Activated naive CD4-positive, alpha-beta T cell (primary cell): ENCODE results near the gene STXBP5L.
"Not testable (repeated sequence)": the region's sequence is repeated elsewhere in the genome, so short reads cannot be mapped to it uniquely, and the experiment has no call there.

ENCODE experiments used
- DNase-seq, 4 experiments: peaks; one replicate each; lab custom pipeline; 2025; lab: John Stamatoyannopoulos, UW

Gene STXBP5L

DNA sequence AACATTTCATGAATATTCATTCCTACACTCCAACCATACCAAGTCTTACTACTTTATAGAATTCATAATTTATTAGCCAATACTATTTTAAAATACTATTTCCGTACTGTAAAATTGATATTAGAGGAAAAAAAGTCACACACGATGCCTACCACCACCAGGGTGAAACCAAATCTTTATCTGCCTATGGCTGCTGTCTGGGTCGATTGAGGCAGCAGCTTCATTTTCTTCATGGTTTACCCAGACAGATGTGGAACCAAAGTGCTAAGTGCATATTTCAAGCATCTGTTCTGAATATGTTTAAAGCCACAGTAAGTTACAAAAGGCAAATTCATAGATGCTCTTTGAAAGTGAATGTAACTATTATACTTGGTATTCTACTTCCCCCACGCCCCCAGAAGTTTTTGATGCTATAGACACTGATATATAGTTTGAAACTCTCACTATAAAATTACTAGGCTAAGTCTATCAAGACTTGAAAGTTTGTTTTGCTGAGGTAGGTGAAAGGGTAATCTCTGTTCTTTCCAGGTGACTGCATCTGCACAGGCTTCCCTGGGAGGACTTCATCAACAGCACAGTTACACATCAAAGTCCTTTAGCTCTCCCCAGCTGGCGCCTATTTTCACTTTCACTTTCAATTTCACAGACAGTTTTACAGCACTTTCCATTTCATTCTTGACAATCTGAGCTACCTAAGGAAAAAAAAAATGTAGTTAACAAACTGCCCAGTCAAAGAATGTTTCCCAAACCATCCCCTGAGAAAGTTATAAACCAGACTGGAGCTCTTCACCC is 523.9 kb downstream of the STXBP5L start:
- DNase-seq = no peak

DNA sequence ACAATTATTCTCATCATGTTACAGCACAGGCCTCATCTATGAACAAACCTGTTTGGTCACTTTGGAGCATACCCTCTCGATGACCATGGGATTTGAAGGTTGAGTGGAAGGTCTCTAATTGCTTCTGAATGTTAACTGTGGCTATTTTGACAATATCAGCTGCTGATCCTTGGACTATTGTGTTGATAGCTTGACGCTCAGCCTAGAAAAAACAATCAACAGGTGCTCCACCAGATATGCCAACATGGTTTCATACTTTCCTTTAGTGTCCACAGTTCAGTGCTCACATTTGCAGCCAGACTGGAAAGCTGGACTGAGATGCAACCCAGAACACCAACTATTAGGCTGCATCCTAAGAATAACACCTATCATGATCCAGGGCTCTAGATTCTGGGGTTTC is 528.1 kb downstream of the STXBP5L start:
- DNase-seq = no peak

DNA sequence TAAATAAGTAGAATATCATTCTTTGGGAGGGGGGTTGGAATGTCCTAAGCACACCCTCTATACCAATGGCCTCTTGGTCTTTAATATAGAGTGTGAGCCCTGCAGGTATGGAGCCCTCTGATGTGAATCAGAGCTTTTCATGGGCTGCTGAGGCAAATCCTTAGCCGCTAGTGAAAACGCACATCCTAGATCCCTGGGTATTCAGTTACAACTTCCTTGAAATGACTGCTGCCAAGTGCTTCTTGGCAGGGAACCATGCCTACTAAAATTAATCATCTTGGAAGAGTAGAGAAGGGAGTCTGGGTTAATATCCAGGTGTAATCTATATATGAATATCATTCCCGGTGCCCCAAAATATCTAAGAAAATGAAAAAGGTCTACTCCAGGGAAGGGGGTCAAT is 528.6 kb downstream of the STXBP5L start:
- no peak for DNase-seq

DNA sequence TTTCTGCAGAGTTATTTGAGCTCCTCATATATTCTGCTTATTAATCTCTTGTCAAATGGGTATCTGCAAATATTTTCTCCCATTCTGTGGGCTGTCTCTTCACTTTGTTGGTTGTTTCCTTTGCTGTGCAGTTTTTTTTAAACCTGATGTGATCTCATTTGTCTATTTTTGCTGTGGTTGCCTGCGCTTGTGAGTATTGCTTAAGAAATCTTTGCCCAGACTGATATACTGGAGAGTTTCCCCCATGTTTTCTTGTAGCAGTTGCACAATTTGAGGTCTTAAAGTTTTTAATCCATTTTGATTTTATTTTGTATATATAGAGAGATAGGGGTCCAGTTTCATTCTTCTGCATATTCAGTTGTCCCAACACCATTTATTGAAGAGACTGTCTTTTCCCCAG is 535.5 kb downstream of the STXBP5L start:
- no peak for DNase-seq

DNA sequence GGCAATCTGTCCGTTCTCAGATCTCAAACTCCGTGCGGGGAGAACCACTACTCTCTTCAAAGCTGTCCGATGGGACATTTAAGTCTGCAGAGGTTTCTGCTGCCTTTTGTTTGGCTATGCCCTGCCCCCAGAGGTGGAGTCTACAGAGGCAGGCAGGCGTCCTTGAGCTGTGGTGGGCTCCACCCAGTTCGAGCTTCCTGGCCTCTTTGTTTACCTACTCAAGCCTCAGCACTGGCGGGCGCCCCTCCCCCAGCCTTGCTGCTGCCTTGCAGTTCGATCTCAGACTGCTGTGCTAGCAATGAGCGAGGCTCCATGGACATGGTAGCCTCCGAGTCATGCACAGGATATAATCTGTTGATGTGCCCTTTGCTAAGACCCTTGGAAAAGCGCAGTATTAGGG is 543.7 kb downstream of the STXBP5L start:
- DNase-seq = not testable (repeated sequence)

DNA sequence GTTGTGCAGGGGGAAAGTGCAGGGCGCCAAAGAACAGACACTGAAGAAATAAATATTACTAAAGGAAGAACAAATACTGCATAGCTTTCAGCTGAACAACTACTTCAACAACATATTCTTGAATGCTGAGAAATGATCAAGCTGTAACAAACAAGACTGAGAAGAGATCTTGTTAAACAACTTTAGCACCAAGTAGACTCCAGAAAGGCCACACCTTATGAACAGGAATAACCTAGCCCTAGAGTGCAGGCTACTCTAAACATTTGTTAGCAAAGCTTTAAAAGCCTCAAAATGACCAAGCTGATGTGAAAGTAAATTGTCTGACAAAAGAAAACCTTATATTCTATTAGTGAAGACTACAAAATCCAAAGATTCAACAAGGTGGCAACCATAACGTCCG is 554.6 kb downstream of the STXBP5L start:
- DNase-seq = no peak

DNA sequence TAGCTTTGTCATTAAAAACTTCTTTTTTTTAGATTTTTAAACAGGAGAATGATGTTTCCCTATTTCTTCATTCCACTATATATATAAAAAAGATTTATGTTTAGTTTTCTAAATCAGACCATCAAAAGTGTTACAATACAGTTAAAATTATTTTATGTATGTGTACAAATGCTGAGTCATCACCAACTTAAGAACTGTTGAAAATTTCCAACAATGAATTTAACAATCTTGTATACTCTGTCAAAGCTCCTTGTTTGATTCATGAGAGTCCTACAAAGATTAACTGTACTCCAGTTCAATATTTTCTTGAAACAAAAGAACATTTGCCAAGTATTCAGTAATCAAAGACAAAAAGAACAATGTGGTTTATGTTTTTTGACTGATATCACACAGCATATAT is 555.7 kb downstream of the STXBP5L start:
- DNase-seq = no peak

DNA sequence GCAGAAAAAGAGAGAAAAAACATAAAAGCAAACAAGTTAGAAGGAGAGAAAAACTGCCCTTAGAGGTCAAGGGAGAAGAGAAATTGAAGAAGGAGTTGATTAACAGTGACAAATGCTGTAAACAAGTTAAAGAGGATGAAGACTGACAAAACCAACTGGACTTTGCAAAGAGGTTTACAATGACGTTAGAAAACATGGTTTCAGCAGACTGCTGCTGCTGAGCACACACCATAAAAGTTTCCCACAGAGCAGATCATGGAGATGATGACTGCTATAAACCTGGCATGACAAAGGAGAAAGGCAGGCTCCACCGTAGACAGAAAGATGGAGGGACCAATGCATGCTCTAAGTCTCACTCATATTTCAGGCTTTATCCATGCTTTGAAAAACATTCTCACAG is 559.1 kb downstream of the STXBP5L start:
- no peak for DNase-seq

DNA sequence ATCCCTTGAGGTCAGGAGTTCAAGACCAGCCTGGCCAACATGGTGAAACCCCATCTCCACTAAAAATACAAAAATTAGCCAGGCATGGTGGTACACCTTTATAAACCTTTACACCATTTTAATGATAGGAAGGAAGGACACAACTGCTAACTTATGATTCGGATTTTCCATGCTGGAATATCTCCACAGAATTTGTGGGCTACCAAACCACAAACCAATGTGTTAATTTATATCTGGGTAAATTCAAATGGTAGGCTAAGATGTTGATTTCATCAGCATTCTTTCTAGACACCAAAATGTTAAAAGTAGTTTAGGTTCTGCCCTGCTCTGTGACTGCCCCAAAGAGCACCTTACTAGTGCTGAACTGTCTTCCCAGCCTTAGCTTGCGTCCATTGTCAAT is 565.0 kb downstream of the STXBP5L start:
- no peak for DNase-seq
